HEK293 (cell line): Measurements from ENCODE around the gene SLC26A1.

Experiments
- CTCF ChIA-PET: fragments of 350-600 bp; formaldehyde crosslinking; extraction: SDS; loops from one replicate; lab custom pipeline; 2021; ENCODE audit warnings: antibody characterized with exemption; lab: Yijun Ruan, JAX
- POLR2A ChIA-PET: fragments of 300-600 bp; formaldehyde crosslinking; extraction: SDS; loops from one replicate; lab custom pipeline; 2020; ENCODE audit warnings: antibody characterized with exemption, inconsistent platforms; lab: Yijun Ruan, JAX
- H3K27ac ChIP-seq: fragments of 200-500 bp; sonication (Bioruptor generic); 2 replicates; pipeline ENCODE4 v1.5.1; 2014; ENCODE audit warnings: low read depth, low read length, control low read depth, inconsistent platforms; ENCODE audit errors: extremely low read depth
- H3K36me3 ChIP-seq, 2 experiments: fragments of 200-500 bp in 1 of 2; sonication (Bioruptor generic) in 1 of 2; 1 replicate in 1 of 2; 2 replicates in 1 of 2; pipeline ENCODE4 v1.5.1; 2014 to 2017; ENCODE audit warnings: inconsistent platforms in 2 of 2, low read length in 2 of 2; ENCODE audit not compliant: control insufficient read depth in 2 of 2, insufficient read depth in 1 of 2
- H3K4me1 ChIP-seq: fragments of 200-500 bp; sonication (Bioruptor generic); 2 replicates; pipeline ENCODE4 v1.5.1; 2014; ENCODE audit warnings: mild to moderate bottlenecking, low read length, inconsistent platforms; ENCODE audit not compliant: control insufficient read depth, insufficient read depth
- H3K4me3 ChIP-seq: 2 replicates; pipeline ENCODE4 v1.5.1; 2011; ENCODE audit warnings: low read depth, mild to moderate bottlenecking, control low read depth, low read length, moderate library complexity
- H3K9me3 ChIP-seq: fragments of 200-500 bp; sonication (Bioruptor generic); 2 replicates; pipeline ENCODE4 v1.5.1; 2014; ENCODE audit warnings: low read depth, low read length, inconsistent platforms; ENCODE audit not compliant: control insufficient read depth, insufficient read depth
- EGR2 ChIP-seq: fragments of 450-650 bp; formaldehyde crosslinking; IDR thresholded peaks from 2 replicates; pipeline ENCODE4 v1.5.1; 2016; ENCODE audit warnings: low read depth, missing biosample characterization, missing genetic modification characterization
- GFI1B ChIP-seq: fragments of 450-650 bp; formaldehyde crosslinking; IDR thresholded peaks from 2 replicates; pipeline ENCODE4 v1.5.1; 2016; ENCODE audit warnings: missing biosample characterization, missing genetic modification characterization
- GLI2 ChIP-seq: fragments of 450-650 bp; formaldehyde crosslinking; IDR thresholded peaks from 2 replicates; pipeline ENCODE4; 2017; ENCODE audit warnings: missing biosample characterization, missing genetic modification characterization, low read depth, borderline replicate concordance
- ZFHX2 ChIP-seq: fragments of 450-650 bp; formaldehyde crosslinking; conservative IDR thresholded peaks from 2 replicates; pipeline ENCODE4 v1.5.1; 2016; ENCODE audit warnings: missing biosample characterization, missing genetic modification characterization
- ZNF140 ChIP-seq: fragments of 450-650 bp; formaldehyde crosslinking; IDR thresholded peaks from 2 replicates; pipeline ENCODE4 v1.5.1; 2016; ENCODE audit warnings: missing biosample characterization, missing genetic modification characterization
- ZNF155 ChIP-seq: fragments of 450-650 bp; formaldehyde crosslinking; IDR thresholded peaks from 2 replicates; pipeline ENCODE4 v1.5.1; 2016; ENCODE audit warnings: missing biosample characterization, missing genetic modification characterization
- ZNF175 ChIP-seq: fragments of 450-650 bp; formaldehyde crosslinking; IDR thresholded peaks from 2 replicates; pipeline ENCODE4 v1.5.1; 2016; ENCODE audit warnings: missing biosample characterization, missing genetic modification characterization
- ZNF558 ChIP-seq: fragments of 450-650 bp; formaldehyde crosslinking; IDR thresholded peaks from 2 replicates; pipeline ENCODE4 v1.5.1; 2016; ENCODE audit warnings: missing biosample characterization, missing genetic modification characterization
- ZNF792 ChIP-seq: fragments of 450-650 bp; formaldehyde crosslinking; IDR thresholded peaks from 2 replicates; pipeline ENCODE4 v1.5.1; 2016; ENCODE audit warnings: missing biosample characterization, missing genetic modification characterization
- TF ChIP-seq, protein P1 (sequence below): fragments of 450-650 bp; formaldehyde crosslinking; IDR thresholded peaks from 2 replicates; pipeline ENCODE4 v1.5.1; 2017; ENCODE audit warnings: missing biosample characterization, missing genetic modification characterization
- TF ChIP-seq, protein P2 (sequence below): fragments of 450-650 bp; formaldehyde crosslinking; IDR thresholded peaks from 2 replicates; pipeline ENCODE4 v1.5.1; 2016; ENCODE audit warnings: missing biosample characterization, missing genetic modification characterization
- TF ChIP-seq, protein P3 (sequence below): fragments of 450-650 bp; formaldehyde crosslinking; IDR thresholded peaks from 2 replicates; pipeline ENCODE4 v1.5.1; 2016; ENCODE audit warnings: missing biosample characterization, missing genetic modification characterization
- TF ChIP-seq, protein P4 (sequence below): fragments of 450-650 bp; formaldehyde crosslinking; IDR thresholded peaks from 2 replicates; pipeline ENCODE4 v1.5.1; 2017; ENCODE audit warnings: missing biosample characterization, missing genetic modification characterization

Gene SLC26A1

DNA sequence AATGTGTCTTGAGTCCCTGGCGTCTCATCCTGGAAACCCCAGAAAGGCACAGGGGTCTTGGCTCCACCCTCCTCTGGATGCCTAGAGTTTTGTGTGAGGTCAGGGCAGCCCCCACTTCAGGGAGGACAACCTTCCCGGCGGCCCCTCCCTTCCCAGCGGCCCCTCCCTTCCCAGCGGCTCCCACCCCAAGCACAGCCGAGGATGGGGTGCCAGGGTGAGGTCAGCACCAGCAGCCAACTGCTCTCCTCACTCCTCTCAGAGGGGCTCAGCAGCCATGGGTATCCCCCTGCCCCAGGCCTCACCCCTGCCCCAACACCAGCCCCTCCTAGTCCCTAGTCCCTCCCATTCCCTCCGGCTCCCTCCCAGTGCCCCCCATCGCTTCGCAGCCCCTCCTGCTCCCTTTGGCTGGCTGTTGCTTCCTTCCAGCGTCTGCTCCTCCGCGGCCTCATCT, 37.2 kb downstream of the SLC26A1 start:
- Histone ChIP-seq H3K4me3 (no peak overlapping the region), H3K4me1 (no peaks in the 10 kb centered on the region), H3K9me3 (no peaks in the 10 kb centered on the region), H3K27ac (no peak overlapping the region), H3K36me3 (peaks cover 0 to 40% of the 10 kb centered on the region in 2 experiments; a peak in 1 of 3 replicates)
- ChIA-PET CTCF (no interaction called here), POLR2A (no interaction called here)
- TF ChIP-seq ZNF792, result no peak
- TF ChIP-seq ZNF140 (tag by site-specific recombination), result no peak
- no peak for TF ChIP-seq ZNF558
- TF ChIP-seq, protein P1, sequence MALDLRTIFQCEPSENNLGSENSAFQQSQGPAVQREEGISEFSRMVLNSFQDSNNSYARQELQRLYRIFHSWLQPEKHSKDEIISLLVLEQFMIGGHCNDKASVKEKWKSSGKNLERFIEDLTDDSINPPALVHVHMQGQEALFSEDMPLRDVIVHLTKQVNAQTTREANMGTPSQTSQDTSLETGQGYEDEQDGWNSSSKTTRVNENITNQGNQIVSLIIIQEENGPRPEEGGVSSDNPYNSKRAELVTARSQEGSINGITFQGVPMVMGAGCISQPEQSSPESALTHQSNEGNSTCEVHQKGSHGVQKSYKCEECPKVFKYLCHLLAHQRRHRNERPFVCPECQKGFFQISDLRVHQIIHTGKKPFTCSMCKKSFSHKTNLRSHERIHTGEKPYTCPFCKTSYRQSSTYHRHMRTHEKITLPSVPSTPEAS (tag by site-specific recombination), result no peak
- TF ChIP-seq ZNF155 (tag by site-specific recombination), result no peak
- TF ChIP-seq, protein P2, sequence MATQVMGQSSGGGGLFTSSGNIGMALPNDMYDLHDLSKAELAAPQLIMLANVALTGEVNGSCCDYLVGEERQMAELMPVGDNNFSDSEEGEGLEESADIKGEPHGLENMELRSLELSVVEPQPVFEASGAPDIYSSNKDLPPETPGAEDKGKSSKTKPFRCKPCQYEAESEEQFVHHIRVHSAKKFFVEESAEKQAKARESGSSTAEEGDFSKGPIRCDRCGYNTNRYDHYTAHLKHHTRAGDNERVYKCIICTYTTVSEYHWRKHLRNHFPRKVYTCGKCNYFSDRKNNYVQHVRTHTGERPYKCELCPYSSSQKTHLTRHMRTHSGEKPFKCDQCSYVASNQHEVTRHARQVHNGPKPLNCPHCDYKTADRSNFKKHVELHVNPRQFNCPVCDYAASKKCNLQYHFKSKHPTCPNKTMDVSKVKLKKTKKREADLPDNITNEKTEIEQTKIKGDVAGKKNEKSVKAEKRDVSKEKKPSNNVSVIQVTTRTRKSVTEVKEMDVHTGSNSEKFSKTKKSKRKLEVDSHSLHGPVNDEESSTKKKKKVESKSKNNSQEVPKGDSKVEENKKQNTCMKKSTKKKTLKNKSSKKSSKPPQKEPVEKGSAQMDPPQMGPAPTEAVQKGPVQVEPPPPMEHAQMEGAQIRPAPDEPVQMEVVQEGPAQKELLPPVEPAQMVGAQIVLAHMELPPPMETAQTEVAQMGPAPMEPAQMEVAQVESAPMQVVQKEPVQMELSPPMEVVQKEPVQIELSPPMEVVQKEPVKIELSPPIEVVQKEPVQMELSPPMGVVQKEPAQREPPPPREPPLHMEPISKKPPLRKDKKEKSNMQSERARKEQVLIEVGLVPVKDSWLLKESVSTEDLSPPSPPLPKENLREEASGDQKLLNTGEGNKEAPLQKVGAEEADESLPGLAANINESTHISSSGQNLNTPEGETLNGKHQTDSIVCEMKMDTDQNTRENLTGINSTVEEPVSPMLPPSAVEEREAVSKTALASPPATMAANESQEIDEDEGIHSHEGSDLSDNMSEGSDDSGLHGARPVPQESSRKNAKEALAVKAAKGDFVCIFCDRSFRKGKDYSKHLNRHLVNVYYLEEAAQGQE (tag by site-specific recombination), result no peak
- TF ChIP-seq, protein P3, sequence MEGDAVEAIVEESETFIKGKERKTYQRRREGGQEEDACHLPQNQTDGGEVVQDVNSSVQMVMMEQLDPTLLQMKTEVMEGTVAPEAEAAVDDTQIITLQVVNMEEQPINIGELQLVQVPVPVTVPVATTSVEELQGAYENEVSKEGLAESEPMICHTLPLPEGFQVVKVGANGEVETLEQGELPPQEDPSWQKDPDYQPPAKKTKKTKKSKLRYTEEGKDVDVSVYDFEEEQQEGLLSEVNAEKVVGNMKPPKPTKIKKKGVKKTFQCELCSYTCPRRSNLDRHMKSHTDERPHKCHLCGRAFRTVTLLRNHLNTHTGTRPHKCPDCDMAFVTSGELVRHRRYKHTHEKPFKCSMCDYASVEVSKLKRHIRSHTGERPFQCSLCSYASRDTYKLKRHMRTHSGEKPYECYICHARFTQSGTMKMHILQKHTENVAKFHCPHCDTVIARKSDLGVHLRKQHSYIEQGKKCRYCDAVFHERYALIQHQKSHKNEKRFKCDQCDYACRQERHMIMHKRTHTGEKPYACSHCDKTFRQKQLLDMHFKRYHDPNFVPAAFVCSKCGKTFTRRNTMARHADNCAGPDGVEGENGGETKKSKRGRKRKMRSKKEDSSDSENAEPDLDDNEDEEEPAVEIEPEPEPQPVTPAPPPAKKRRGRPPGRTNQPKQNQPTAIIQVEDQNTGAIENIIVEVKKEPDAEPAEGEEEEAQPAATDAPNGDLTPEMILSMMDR (tag by site-specific recombination), result no peak
- no peak for TF ChIP-seq ZNF175 (tag by site-specific recombination)
- TF ChIP-seq GFI1B (tag by site-specific recombination), result no peak
- TF ChIP-seq, protein P4, sequence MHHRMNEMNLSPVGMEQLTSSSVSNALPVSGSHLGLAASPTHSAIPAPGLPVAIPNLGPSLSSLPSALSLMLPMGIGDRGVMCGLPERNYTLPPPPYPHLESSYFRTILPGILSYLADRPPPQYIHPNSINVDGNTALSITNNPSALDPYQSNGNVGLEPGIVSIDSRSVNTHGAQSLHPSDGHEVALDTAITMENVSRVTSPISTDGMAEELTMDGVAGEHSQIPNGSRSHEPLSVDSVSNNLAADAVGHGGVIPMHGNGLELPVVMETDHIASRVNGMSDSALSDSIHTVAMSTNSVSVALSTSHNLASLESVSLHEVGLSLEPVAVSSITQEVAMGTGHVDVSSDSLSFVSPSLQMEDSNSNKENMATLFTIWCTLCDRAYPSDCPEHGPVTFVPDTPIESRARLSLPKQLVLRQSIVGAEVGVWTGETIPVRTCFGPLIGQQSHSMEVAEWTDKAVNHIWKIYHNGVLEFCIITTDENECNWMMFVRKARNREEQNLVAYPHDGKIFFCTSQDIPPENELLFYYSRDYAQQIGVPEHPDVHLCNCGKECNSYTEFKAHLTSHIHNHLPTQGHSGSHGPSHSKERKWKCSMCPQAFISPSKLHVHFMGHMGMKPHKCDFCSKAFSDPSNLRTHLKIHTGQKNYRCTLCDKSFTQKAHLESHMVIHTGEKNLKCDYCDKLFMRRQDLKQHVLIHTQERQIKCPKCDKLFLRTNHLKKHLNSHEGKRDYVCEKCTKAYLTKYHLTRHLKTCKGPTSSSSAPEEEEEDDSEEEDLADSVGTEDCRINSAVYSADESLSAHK, result no peak

DNA sequence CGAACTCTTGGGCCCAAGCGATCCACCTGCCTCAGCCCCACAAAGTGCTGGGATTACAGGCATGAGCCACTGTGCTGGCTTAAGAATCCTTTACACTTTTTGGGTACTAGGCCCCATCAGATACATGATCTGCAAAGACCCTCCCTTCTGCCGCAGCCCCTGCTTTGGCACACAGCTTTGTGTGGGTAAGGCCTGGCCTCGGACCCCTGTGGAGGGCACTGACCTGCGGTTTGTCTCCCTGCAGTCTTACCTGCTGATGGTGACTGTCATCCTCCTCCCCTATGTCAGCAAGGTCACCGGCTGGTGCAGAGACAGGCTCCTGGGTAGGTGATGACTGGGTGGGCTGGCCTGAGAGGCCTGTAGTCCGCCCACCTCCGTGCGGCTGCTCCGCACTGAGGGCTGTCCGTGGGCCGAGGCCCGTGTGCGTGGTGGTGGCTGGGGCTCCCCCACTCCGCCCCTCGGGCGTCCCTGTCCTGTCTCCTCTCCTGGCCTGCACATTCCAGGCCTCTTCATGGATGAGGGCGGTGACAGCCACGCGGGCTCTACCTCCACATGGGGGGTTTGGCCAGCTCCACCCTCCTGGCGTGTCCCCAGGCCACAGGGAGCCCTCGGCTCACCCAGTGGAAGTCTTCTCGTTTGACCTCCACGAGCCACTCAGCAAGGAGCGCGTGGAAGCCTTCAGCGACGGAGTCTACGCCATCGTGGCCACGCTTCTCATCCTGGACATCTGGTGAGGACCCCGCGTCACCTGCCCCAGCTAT, 37.9 kb downstream of the SLC26A1 start:
- no peak overlapping the region for H3K4me3 ChIP-seq
- H3K36me3 ChIP-seq, result peaks cover 0 to 34% of the 10 kb centered on the region in 2 experiments; a peak in 1 of 3 replicates
- H3K4me1 ChIP-seq, result no peaks in the 10 kb centered on the region
- POLR2A ChIA-PET, result no interaction called here
- no peak overlapping the region for H3K27ac ChIP-seq
- no peaks in the 10 kb centered on the region for H3K9me3 ChIP-seq
- CTCF ChIA-PET, result no interaction called here
- TF ChIP-seq EGR2 (tag by site-specific recombination), result 0 out of 2 replicates have a peak, but pooled peaks have one; percentile 14
- TF ChIP-seq ZFHX2, result peak; percentile 28; the same call in 1 of the 2 replicates
- TF ChIP-seq GLI2 (tag by site-specific recombination), result no peak
